Hindlimb muscle (tissue), 1 donor: Measurements from ENCODE around the gene ANKAR. TPM values are rescaled to one million over a fixed set of nuclear protein-coding genes. Genes with fewer than 3 reads are reported as not detected.
A peak's percentile ranks its signal among the peaks of the same experiment; 100 is the strongest.
"Not testable (repeated sequence)": the region's sequence is repeated elsewhere in the genome, so short reads cannot be mapped to it uniquely, and the experiment has no call there.

Experiments used
- DNase-seq: peaks from one replicate; pipeline ENCODE4 v3.0.0-alpha.2; 2013
- polyA plus RNA-seq: library from polyadenylated mRNA; unstranded; fragments of 120-200 nt; gene quantifications from one replicate; pipeline ENCODE4 v1.2.1, GENCODE V29; 2013; ENCODE audit not compliant: insufficient read length

Gene ANKAR
- polyA plus RNA-seq, 1 donor: 5.6 TPM

DNA sequence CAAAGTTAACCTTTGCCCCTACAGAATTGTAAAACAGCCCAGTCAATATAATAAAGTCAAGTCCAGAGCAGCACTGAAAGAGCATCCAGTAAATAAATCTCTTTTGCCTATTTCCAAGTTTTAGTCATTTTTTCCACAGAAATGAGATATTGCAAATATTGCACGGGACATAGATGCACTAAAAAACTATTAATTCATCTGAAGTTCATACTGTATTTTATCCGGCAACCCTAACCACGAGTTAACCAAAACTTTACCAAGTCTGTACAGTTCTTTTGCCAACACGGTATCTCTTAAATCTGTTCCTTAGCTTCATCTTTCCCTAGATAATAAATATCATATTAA, 13.7 kb upstream of the ANKAR start:
- no peak for DNase-seq

DNA sequence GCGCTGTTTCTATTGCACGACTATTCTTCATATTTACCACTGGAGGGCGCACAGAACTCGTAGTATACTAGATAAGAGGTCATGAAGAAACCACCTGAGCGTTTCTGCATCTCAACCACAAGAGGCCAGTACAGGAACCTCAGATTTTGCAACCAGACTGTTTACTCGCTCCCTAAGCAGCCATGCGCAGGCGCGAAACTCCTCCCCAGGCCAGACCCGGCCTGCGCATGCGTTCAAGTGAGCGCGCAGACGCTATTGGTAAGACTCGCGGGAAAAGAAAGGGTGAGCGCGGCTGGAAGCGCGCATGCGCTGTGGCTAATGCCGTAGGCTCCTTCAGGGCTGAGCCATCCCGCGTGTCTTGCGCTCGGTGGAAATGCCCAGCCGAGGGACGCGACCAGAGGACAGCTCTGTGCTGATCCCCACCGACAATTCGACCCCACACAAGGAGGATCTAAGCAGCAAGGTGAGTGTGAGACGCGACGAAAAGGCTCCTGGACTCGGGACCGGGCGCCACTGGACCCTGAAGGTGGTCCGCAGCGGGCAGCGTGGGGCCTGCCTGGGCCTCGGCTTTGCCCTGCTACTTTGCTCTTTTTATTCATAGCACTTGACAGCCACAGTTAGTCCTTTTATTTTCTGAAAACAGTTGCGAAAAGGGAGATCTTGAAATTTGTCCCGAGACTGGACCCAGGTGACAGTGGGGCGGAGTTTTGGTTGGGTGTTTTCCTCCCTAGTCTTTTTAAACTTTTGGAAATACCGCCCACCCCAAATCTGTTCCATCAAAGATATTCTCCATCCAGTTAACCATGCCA, 13.1 kb upstream of the ANKAR start, which contains the start of gene ASNSD1:
Gene ASNSD1 (plus strand): TSS at position 312 of the 809 bp plus-strand sequence. CDS start 4,674 bp downstream, outside the sequence.
- peak; percentile 100 for DNase-seq

DNA sequence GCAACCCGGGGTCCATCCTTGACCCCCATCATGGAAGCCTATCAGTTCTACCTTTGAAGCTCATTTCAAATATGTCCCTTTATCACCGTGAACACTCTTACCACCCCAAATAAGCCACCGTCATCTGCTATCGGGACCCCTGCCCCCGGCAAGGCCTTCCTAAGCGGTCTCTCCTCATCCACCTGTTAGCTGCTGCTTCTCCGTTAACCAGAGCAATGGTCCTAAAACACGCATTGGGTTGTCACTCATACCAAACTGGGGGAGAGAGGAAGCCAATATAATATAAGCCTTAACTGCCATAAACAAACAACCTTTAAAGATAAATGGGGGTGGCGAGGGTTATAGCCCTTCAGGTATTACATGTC, 12.5 kb upstream of the ANKAR start:
- no peak for DNase-seq

DNA sequence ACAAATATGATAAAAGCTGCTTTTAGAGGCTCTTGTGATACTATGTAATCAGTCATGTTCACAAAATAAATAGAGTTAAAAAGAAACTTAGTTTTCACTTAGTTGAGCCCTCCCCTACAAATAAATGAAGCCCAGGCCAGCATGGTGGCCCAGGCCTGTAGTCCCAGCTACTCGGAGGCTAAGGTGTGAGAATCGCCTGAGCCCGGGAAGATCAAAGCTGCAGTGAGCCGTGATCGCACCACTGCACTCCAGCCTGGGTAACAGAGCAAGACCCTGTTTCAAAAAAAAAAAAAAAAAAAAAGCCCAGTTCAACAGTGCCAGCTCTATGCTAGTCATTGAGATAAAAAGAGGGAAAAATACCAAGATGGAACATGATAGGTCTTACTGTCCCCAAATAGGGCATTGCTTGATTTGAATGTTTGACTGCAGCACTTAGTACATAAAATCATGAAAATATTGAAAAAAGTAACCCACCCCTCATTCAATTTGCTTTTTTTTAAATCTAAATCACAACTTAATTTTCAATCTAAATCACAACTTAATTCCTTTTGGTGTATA, 11.7 kb upstream of the ANKAR start:
- no peak for DNase-seq

DNA sequence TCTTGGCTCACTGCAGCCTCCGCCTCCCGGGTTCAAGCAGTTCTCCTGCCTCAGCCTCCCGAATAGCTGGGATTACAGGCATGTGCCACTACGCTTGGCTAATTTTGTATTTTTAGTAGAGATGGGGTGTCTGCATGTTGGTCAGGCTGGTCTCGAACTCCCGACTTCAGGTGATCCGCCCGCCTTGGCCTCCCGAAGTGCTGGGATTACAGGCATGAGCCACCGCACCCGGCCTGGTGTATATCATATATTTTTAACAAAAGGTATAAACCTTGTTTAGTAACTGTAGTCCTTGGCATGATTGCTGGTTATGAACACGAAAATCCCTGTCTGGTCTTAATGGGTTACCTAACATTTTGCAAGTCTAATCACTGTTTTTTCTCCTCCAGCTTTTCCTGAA, 11.2 kb upstream of the ANKAR start:
- DNase-seq: not testable (repeated sequence)

DNA sequence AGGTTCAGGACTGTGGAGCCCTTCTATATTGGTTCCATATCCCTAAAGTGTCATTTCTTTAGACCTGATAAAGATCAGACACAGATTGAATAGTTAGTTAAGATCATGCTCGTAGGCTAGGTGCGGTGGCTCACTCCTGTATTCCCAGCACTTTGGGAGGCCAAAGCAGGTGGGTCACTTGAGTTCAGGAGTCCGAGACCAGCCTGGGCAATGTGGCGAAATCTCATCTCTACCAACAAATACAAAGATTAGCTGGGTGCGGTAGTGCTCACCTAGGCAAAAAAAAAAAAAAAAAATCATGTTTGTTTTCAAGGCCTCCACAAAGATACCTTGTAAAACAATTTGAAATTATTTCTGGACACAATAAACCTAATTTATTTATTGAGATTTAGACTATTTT, 4.6 kb upstream of the ANKAR start:
- DNase-seq: no peak

DNA sequence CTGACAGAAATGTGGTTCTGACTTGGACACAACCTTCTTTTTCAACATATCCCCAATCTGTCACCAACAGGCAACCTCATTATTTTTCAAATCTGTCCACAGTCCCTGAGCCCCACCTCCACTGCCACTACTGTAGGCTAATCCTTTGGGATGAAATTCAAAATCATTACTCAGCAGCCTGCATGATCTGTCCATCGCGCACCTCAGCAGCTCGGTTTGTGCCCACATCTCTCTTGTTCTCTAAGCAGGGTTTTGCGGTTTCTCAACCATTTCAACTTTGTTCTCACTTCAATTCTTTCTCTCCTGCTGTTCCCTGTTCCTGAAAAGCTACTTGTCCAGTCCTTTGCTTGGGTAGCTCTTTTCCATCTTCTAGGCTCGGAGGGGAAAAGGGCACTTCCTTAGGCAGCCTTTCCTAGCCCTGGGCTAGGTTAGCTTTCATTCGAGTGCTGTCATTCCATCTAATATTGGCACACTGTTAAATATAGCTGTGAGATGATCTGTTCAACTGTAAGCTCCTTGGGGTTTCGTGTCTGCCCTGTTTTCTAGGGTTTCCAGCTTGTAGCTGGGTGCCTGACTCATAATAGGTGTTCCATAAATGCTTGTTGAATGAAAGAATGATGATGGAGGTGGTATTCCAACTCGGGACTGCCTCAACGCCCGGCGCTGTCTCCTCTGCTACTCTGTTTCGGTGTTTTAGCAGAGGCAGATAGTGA, 653 bp upstream of the ANKAR start:
- no peak for DNase-seq

DNA sequence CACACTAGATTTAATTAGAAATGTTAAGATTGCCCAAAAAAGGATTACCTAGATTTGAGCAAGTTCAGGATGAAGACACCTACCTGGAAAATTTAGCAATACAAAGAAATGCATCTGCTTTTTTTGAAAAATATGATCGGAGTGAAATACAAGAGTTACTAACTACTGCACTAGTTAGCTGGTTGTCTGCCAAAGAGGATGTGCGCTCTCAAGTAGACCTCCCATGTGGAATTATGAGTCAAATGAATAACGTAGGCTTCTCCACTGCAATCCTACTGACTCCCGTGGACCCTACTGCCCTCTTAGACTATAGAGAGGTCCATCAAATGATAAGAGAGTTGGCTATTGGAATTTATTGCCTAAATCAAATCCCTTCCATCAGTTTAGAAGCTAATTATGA, 2.0 kb downstream of the ANKAR start:
- no peak for DNase-seq

DNA sequence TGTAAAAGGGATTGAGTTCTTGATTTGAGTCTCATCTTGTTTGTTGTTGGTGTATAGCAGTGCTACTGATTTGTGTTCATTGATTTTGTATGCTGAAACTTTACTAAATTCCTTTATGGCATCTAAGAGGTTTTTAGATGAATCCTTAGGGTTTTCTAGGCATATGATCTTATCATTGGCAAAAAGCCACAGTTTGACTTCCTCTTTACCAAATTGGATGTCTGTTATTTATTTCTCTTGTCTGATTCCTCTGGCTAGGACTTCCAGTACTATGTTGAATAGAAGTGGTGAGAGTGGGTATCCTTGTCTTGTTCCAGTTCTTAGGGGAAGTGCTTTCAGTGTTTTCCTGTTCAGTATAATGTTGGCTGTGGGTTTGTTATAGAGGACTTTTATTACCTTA, 4.8 kb downstream of the ANKAR start:
- DNase-seq: no peak

DNA sequence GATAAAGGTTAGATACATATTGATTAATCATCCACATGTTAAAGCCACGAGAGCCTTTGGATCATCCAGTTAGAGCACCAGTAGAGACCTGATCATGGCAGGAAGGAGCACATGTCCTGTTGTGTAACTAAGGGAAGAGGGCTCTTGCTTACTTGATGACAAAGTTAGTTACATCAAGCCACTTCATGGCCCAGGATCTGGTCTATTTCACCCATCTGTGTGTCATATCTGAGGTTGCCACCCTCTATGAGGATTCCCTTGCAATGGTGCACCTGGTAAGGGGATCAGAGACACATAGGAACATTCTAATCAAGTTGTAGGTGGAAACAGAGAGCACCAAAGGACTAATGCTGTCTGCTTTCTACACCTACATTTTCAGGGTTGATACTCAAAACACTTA, 6.7 kb downstream of the ANKAR start:
- no peak for DNase-seq

DNA sequence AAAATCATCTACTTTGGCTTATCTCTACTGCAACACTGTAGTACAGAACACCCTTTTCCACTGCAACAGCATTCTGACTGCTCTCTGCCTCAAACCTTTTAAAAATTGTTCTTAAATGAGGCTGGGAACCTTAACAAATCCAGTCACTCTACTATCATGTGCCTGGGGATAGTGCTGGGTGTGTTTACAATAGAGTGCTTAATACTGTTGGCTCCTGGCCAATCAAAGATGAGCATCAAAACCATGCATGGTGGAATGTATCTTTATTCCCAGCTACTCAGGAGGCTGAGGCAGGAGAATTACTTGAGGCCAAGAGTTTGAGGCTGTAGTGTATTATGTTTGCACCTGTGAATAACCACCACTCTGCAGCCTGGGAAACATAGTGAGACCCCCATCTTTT, 7.4 kb downstream of the ANKAR start:
- no peak for DNase-seq

DNA sequence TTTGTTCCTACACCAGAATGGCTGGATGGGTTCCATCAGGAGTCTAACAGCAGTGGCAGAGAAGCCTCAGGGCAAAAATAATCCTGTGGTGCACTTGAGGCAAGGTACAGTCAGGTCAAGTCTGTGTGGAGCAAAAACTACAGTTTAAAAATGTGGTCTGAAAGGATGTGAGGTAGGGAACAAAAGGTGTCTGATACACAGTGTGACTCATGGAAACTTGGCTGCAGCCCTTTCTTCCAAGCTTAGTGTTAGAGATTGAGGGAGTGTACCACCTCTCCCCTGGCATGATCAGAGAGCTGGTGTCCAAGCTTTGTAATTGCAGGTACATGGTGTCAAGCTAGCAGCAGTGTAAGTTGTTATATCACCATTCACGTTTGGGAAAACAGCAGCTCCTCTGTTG, 8.9 kb downstream of the ANKAR start:
- DNase-seq: no peak

DNA sequence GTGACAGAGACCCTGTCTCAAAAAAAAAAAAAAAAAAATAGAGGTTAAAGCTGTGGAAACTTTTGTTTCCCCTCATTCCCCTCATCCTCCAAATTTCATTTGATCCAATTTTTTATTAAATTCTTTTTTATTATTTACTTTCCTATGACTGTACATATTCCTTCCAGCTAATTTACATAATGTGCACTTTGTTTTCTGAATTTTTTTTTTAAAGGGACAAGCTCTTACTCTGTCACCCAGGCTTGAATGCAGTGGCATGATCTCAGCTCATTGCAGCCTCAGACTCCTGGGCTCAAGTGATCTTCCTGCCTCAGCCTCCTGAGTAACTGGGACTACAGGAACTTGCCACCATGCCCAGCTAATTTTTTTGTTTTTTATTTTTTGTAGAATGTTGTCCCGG, 10.3 kb downstream of the ANKAR start:
- DNase-seq: no peak

DNA sequence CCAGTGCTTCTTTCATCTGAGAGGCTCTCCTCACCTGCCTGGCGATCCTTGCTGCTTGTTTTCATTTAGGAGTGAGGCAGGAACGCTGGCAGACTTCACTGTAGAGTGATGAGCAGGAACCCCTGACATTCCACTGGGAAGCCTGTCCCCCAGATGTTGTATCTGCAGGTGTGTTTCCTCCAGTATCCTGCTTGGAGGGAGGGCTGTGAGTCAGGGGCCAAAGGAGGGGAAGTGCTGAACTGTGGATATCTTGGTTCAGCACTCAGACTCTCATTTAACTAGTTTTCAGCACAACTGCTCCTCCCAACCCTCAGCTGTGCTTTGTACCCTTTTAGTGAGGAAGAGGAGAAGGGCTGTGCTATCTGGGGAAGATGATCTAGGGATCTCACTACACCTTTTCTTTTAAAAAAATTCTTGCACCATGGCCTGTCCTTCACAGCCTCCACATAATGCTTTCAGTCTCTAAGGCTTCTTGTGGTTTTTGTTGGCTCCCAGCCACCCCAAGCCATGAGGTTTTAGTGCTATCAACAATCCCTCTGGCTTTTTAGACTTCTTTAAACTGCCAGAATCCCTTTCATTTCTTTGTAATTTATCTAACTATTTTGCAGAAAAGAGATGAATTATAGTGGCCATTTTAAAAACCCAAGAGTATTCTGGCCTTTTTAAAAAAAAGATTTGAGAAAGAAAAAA, 11.2 kb downstream of the ANKAR start:
- DNase-seq: no peak

DNA sequence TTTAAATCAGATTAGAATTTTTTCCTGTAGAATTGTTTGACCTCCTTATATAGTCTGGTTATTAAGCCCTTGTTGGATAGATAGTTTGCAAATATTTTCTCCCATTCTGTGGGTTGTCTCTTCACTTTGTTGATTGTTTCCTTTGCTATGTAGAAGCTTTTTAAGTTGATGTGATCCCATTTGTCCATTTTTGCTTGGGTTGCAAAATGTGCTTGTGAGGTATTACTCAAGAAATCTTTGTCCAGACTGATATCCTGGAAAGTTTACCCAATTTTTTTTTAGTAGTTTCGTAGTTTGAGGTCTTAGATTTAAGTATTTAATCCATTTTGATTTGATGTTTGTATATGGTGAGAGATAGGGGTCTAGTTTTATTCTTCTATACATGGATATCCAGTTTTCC, 13.3 kb downstream of the ANKAR start:
- not testable (repeated sequence) for DNase-seq

DNA sequence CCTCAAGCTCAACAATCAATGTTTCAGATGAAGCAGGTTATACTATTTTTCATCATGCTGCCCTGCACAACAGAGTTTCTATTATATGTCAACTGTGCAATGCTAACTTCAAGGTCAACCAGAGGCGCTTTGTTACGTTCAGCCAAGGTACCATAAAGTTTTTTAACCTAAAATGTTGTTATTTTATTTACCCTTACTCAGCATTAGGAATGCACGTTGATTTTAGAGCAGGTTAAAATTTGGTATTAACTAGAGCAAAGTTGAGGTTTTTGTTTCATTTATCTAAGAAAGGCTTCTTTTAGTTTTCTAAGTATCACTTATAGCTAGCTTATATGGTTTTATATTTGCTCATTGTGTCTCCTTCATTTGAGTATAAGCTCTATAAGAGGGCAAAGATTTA, 21.8 kb downstream of the ANKAR start:
- no peak for DNase-seq

DNA sequence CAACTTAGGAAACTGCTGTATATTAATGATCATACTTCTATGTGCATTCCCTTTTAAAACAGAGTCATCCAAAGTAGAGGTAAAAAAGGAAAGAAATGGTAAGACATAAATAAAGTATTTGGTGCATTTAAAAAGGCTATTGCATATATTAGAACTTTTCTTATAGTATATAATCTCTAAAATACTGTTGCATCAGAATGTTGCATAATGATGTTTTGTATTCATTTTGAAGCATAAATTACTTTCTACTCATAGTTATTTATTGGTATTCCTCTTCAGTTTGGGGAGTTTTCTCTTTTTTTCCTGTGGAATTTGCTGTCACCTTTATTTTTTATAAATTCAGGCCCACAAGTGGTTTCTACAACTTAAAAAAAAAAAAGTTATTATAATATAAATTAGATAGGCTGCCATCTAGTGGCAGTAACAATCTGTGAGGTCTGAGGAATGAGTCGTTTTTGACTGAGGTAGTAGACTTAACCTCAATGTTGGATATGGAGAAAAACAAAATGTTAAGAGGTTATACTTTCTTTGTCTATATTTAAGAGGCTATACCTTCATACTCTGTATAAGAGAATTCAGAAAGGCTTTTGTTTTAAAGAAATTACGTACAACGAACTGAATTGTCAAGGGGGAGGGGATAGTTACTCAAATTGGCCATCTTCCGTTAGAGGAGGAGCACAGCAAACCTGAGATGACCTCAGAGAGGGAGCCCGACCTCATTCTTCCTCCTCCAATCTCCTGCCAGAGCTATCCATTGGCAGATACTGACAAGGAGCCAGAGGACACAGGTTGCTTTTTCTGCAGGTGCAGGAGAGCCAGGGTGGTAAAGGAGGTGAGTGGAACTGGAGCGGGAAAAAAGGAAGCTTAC, 23.8 kb downstream of the ANKAR start:
- no peak for DNase-seq

DNA sequence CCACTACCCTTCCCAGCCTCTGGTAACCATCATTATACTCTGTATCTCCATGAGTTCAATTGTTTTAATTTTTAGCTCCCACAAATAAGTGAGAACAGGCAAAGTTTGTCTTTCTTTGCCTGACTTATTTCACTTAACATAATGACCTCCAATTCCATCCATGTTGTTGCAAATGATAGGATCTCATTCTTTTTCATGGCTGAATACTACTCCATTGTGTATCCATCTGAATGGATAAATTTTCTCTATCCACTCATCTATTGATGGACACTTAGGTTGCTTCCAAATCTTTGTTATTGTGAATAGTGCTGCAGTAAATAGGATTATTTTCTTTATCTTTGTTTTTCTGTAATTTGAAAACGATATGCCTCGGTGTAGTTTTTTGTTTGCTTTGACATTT, 26.2 kb downstream of the ANKAR start:
- DNase-seq: no peak

DNA sequence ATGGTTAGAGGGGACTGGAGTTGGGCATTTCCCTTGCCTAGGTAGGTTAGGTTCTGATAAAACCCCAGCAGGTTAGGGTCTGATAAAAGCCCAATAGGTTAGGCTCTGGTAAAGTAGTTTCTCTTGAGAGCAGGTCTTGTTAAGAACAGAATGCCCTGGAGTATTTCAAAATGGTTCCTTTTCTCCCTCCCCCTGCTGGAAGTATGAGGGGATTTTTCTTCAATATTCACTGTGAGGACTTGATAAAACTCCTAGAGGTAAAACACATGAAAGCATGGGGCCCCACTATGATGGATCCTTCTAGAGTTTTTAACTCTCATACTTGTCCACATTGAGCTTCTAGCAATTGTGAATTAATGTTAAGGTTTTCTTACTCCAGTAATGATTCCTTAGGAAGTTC, 27.6 kb downstream of the ANKAR start:
- no peak for DNase-seq

DNA sequence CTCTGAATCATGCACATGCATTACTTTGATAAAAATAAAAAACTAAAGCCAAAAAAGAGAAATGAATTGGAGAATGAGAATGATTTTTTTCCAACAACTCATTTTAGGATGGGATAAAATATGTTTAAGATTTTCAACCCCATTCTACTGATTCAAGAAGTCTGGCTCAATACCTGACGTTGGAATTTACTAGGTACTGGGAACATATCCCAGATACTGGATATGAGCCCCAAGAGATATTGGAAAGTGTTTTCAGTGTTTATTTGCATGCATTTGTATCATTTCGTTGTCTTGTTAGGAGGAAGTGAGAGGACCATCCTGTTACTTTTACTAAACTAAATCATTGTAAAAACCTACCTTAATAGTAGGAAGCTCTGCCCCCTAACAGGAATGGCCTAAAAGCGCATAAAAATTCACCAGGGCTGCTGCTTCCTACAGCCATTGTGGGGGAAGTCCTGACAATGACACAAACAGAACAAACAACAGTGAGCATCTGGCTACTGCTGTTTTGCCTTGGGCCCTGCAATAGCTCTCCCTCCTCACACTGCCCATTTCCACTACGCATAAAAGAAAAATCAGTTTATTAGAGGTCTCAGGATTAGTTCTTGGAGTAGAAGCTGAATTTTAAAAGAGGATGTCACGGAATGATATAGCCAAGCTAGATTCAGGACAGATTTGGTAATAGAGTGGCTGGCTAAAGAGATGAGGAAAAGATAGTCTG, 35.2 kb downstream of the ANKAR start:
- peak; percentile 23 for DNase-seq

DNA sequence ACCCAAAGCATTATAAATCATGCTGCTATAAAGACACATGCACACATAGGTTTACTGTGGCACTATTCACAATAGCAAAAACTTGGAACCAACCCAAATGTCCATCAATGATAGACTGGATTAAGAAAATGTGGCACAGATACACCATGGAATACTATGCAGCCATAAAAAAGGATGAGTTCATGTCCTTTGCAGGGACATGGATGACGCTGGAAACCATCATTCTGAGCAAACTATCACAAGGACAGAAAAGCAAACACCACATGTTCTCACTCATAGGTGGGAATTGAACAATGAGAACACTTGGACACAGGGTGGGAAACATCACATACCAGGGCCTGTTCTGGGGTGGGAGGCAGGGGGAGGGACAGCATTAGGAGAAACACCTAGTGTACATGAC, 43.1 kb downstream of the ANKAR start:
- not testable (repeated sequence) for DNase-seq

DNA sequence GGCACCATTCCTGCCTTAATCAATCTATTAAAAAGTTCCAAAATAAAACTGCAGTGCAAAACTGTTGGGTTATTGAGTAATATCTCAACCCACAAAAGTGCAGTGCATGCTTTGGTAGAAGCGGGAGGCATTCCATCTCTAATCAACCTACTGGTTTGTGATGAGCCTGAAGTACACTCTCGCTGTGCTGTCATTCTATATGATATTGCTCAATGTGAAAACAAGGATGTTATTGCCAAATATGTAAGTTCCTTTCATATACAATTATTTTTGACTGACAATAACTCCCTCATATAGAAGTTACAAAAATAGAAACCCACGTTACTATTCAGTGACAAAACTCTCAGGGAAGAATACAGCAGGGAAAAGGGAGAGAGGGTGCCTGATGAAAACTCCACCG, 45.1 kb downstream of the ANKAR start:
- no peak for DNase-seq
